ENCODE data around the gene RBBP8NL. TPM values are rescaled to one million over a fixed set of nuclear protein-coding genes. Genes with fewer than 3 reads are reported as not detected.
A peak's percentile ranks its signal among the peaks of the same experiment; 100 is the strongest.

RBBP8NL gene, protein sequence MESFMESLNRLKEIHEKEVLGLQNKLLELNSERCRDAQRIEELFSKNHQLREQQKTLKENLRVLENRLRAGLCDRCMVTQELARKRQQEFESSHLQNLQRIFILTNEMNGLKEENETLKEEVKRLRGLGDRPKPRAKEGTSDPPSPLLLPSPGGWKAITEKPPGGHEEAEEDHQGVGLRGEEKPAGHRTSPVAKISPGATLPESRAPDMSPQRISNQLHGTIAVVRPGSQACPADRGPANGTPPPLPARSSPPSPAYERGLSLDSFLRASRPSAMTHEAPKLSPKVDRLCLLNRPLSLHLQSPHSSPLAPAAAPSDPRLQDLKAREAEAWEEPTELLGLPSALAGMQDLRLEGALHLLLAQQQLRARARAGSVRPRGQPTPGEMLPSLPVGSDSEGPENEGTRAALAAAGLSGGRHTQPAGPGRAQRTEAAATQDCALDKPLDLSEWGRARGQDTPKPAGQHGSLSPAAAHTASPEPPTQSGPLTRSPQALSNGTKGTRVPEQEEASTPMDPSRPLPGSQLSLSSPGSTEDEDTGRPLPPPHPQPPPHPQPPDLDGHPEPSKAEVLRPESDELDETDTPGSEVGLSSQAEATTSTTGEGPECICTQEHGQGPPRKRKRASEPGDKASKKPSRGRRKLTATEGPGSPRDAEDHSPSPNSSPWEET
- total RNA-seq (2021) (8.7 and 14.0 TPM in 2 replicates), Bru-seq, nascent RNA (percentile 33 among the genes with signal in this experiment), BruChase-seq, experiment 1, labeled RNA remaining after a 2-hour chase (percentile 33 among the genes with signal in this experiment), BruChase-seq, experiment 2, labeled RNA remaining after a 6-hour chase (percentile 42 among the genes with signal in this experiment)
- long read RNA-seq, partial matches to known transcripts: 7 of 9 reads
- long read RNA-seq, other reads (novel, unspliced or antisense): 1 of 9 reads

DNA sequence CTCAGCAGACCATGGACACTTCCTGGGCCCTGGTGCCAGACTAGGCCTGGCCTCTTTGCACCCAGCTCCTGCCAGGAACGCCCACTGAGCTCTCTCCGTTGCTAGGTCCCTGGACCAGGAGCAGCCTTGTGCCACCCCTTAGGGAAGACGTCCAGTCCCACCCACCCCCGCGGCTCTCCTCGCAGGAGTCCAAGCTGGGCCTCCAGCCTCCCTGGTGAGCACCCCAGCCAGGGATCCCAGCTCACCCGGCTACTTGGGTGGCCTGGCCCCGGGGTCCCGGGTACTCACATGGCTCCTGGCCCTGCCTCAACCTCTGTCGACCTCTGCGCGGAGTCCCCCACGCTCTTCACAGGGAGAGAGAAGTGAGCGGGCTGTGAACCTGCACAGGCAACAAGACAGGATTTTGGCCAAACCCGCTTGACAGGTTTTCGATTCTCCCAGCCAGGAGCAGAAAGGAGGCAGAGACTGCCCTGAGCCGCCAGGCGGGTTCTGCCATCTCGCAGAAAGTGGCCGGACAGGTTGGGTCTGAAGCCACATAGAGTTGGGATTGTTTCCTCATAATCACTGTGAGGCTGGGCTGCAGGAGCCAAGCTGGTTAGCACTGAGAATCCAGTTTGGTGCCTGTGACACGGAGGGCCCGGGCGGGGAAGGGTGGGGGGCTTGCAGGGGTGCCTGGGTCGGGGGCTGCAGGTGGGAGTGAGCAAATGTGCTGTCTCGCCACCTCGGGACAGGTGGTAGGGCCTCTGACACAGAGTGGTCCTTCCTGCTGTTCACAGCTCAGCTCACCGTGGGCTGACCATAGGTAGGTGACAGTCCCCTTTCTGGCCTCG, at the start of gene RBBP8NL:
TSS of gene RBBP8NL (minus strand) at position 368 of the 830 bp plus-strand sequence. CDS start 7,892 bp downstream, outside the sequence.
- Histone ChIP-seq H3K27me3 (ENCODE audit: insufficient read depth, low read depth) (no peaks in the 10 kb centered on the region), H4K20me1 (ENCODE audit: insufficient read depth) (0 out of 2 replicates have a peak, but pooled peaks cover 3% of the 10 kb centered on the region), H3K36me3 (ENCODE audit: low read depth) (no peaks in the 10 kb centered on the region), H3F3A (ENCODE audit: insufficient read depth, low read depth) (peaks cover 17% of the 10 kb centered on the region; the same call in 1 of the 2 replicates), H3K79me2 (ENCODE audit: low read depth) (no peaks in the 10 kb centered on the region; the same call in 1 of the 2 replicates), H3K9me2 (ENCODE audit: insufficient read depth) (no peaks in the 10 kb centered on the region), H2AFZ (peak within 1 kb of the TSS; percentile 70), H3K27ac (peak within 1 kb of the TSS; percentile 45), H3K4me3 (peak within 1 kb of the TSS; percentile 64), H3K9me3 (ENCODE audit: insufficient read depth, low read depth) (no peaks in the 10 kb centered on the region), H3K4me2 (peak within 1 kb of the TSS; percentile 85), H3K4me1 (replicated peaks; ENCODE audit: insufficient read depth) (peaks cover 38% of the 10 kb centered on the region)
- ChIA-PET POLR2A (ENCODE audit: unreplicated experiment) (interaction anchor here (0.6 kb wide), 2 partner anchors 215 to 217 kb away, joined by 3 read pairs; no protein-coding TSS in a partner anchor), CTCF (interaction anchor here (0.5 to 1.0 kb wide), 3 partner anchors 17 to 616 kb away, joined by 3 to 5 read pairs (median 4); no protein-coding TSS in a partner anchor)
- TF ChIP-seq, protein P1, sequence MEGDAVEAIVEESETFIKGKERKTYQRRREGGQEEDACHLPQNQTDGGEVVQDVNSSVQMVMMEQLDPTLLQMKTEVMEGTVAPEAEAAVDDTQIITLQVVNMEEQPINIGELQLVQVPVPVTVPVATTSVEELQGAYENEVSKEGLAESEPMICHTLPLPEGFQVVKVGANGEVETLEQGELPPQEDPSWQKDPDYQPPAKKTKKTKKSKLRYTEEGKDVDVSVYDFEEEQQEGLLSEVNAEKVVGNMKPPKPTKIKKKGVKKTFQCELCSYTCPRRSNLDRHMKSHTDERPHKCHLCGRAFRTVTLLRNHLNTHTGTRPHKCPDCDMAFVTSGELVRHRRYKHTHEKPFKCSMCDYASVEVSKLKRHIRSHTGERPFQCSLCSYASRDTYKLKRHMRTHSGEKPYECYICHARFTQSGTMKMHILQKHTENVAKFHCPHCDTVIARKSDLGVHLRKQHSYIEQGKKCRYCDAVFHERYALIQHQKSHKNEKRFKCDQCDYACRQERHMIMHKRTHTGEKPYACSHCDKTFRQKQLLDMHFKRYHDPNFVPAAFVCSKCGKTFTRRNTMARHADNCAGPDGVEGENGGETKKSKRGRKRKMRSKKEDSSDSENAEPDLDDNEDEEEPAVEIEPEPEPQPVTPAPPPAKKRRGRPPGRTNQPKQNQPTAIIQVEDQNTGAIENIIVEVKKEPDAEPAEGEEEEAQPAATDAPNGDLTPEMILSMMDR (conservative IDR thresholded peaks at IDR 0.05): peak; percentile 60
- no peak for TF ChIP-seq EZH2 (IDR thresholded peaks at IDR 0.05; ENCODE audit: low read depth)
- peak; percentile 97 to 98 for DNase-seq
- BruUV-seq (replicated peaks): no TSS peak
- intact Hi-C loops (cut with micrococcal nuclease; ENCODE audit: unreplicated experiment): loop anchor here (1.0 to 5.0 kb wide), 4 partner anchors 55 to 365 kb away; no protein-coding TSS in a partner anchor

DNA sequence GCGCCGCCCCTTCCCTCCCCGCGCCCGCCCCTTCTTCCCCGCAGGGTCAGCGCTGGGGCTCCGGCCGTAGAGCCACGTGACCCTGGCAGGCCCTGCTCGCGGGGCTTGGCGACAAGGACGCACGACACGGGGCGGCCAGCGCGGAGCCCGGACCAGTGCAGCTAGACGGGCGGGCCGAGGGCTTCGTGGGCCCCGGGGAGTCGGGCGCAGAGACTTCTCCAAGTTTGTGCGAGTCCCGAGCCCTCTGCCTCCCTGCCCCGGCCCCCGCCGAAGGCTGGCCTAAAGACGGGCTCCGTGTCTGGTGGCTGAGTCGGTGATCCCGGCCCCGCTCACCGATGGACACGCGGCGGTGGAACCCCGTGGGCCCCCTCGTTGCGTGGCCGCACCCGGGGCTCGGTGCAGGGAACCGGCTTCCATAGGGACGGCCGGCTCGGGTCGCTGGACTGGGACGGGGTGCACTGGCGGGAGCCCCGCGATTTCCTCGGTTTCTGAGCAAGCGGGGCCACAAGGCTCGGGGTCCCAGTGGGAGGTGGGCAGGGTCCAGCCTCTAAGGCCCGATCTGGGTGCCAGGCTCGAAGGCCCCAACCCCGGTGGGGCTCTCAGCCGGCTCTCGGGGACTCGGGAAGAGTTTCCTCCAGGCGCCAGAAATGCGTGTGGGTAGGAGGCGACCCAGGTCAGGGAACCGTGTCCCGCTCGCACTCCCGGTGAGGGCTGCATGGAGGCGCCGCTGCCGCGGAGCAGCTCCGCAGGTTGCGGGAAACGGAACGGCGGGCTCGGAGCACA, 48.9 kb upstream of the RBBP8NL start:
- intact Hi-C loops (cut with micrococcal nuclease; ENCODE audit: unreplicated experiment): no loop called here
- Histone ChIP-seq H3K9me3 (ENCODE audit: insufficient read depth, low read depth) (no peaks in the 10 kb centered on the region), H3K36me3 (ENCODE audit: low read depth) (no peaks in the 10 kb centered on the region), H4K20me1 (ENCODE audit: insufficient read depth) (no peaks in the 10 kb centered on the region), H3F3A (ENCODE audit: insufficient read depth, low read depth) (peaks cover 8% of the 10 kb centered on the region; the same call in 1 of the 2 replicates), H3K79me2 (ENCODE audit: low read depth) (no peaks in the 10 kb centered on the region), H3K4me2 (peak overlapping the region; percentile 40), H2AFZ (no peak overlapping the region), H3K9me2 (ENCODE audit: insufficient read depth) (no peaks in the 10 kb centered on the region), H3K4me1 (replicated peaks; ENCODE audit: insufficient read depth) (no peaks in the 10 kb centered on the region), H3K4me3 (no peak overlapping the region), H3K27me3 (ENCODE audit: insufficient read depth, low read depth) (peaks cover 49% of the 10 kb centered on the region), H3K27ac (no peak overlapping the region)
- BruUV-seq (replicated peaks): no TSS peak
- TF ChIP-seq EZH2 (IDR thresholded peaks at IDR 0.05; ENCODE audit: low read depth): peak; percentile 98
- TF ChIP-seq, protein P1 (conservative IDR thresholded peaks at IDR 0.05): no peak
- DNase-seq: peak in 1 of 2 experiments; percentile 50
- CTCF ChIA-PET: no interaction called here
- POLR2A ChIA-PET (ENCODE audit: unreplicated experiment): no interaction called here

Data from PC-9 (cell line).